K562 (cell line): ENCODE data around the gene SEMA5A. TPM values are rescaled to one million over a fixed set of nuclear protein-coding genes. Genes with fewer than 3 reads are reported as not detected.

ENCODE experiments used
- ATAC-seq: fragments of 200-7000 bp; cut with Tn5 transposase; 3 replicates; pipeline ENCODE4 v1.9.1; 2020; ENCODE audit warnings: moderate library complexity
- BruUV-seq: library from RNA; stranded (reverse); fragments of 400-500 nt; replicated peaks from 2 replicates; lab custom pipeline; 2021; lab: Mats Ljungman, UMichigan
- CTCF ChIA-PET: fragments of 300-600 bp; formaldehyde crosslinking; extraction: SDS; loops from one replicate; lab custom pipeline; 2021; ENCODE audit warnings: low intra/inter-chr PET ratio; lab: Yijun Ruan, JAX
- POLR2A ChIA-PET: fragments of 300-600, 350-650 bp; sonication (Branson Sonifier 250); formaldehyde crosslinking; extraction: SDS; loops from one replicate; lab custom pipeline; 2021; ENCODE audit warnings: antibody characterized with exemption, inconsistent platforms; lab: Yijun Ruan, JAX
- DNase-seq, 4 experiments: peaks; one replicate each; pipeline versions ENCODE4 v3.0.0 to v3.0.0-alpha.2; 2011 to 2018; ENCODE audit warnings: low spot score in 3 of 4, mixed read lengths in 3 of 4; ENCODE audit errors: extremely low read depth in 1 of 4
- FAIRE-seq: peaks from 2 replicates; lab custom pipeline; 2011; peaks lifted over from hg19 to GRCh38; lab: Jason Lieb, UNC
- H2AFZ ChIP-seq: 2 replicates; pipeline ENCODE4 v1.6.0; 2011; ENCODE audit warnings: low read depth, low read length, control low read depth, inconsistent platforms
- H3K27ac ChIP-seq: fragments of 200-600 bp; 3 replicates; pipeline ENCODE4 v1.8.0; 2011; ENCODE audit warnings: low read depth, mild to moderate bottlenecking, control low read depth, inconsistent platforms, low read length, moderate library complexity, mixed read lengths; ENCODE audit errors: extremely low read depth
- H3K27me3 ChIP-seq, 2 experiments: fragments of 300-600 bp in 1 of 2; 2 replicates in 1 of 2; 3 replicates in 1 of 2; pipeline versions ENCODE4 v1.6.0 to v1.8.0; 2011; ENCODE audit warnings: inconsistent platforms in 2 of 2, low read length in 2 of 2, mild to moderate bottlenecking in 1 of 2, mixed read lengths in 1 of 2, moderate library complexity in 1 of 2; ENCODE audit not compliant: control insufficient read depth in 2 of 2, insufficient read depth in 2 of 2
- H3K36me3 ChIP-seq: fragments of 300-600 bp; 3 replicates; pipeline ENCODE4 v1.8.0; 2011; ENCODE audit warnings: mild to moderate bottlenecking, low read length, inconsistent platforms; ENCODE audit not compliant: control insufficient read depth, insufficient read depth
- H3K4me1 ChIP-seq, 2 experiments: fragments of 200-600 bp in 1 of 2; replicated peaks in 1 of 2; 2 replicates in 1 of 2; 3 replicates in 1 of 2; pipeline versions ENCODE4 v1.5.1 to v1.8.0; 2011; ENCODE audit warnings: inconsistent platforms in 2 of 2, low read length in 2 of 2, mild to moderate bottlenecking in 1 of 2, mixed read lengths in 1 of 2, moderate library complexity in 1 of 2; ENCODE audit not compliant: control insufficient read depth in 2 of 2, insufficient read depth in 2 of 2
- H3K4me2 ChIP-seq: 2 replicates; pipeline ENCODE4 v1.6.1; 2011; ENCODE audit warnings: low read length, control low read depth, inconsistent platforms, mixed read lengths; ENCODE audit not compliant: insufficient read depth
- H3K4me3 ChIP-seq: fragments of 200-600 bp; sonication (generic), shearing (Covaris generic); 2 replicates; pipeline ENCODE4 v1.5.1; 2016; ENCODE audit warnings: control low read depth, inconsistent platforms
- H3K79me2 ChIP-seq: fragments of 200-600 bp; 3 replicates; pipeline ENCODE4 v1.8.0; 2011; ENCODE audit warnings: low read length, inconsistent platforms; ENCODE audit not compliant: control insufficient read depth, insufficient read depth
- H3K9ac ChIP-seq, 2 experiments: 2 replicates each; pipeline versions ENCODE4 v1.6.0 to v1.6.1; 2011; ENCODE audit warnings: low read depth in 2 of 2, low read length in 2 of 2, control low read depth in 1 of 2, inconsistent platforms in 1 of 2, mild to moderate bottlenecking in 1 of 2, mixed read lengths in 1 of 2; ENCODE audit not compliant: insufficient read depth in 1 of 2
- H3K9me1 ChIP-seq: one replicate; pipeline ENCODE4 v1.6.0; 2011; ENCODE audit warnings: inconsistent platforms, mild to moderate bottlenecking, low read length, moderate library complexity; ENCODE audit not compliant: control insufficient read depth, insufficient read depth
- H3K9me3 ChIP-seq: replicated peaks from 2 replicates; pipeline ENCODE4 v1.5.1; 2011; ENCODE audit warnings: low read depth, low read length, inconsistent platforms; ENCODE audit not compliant: control insufficient read depth, insufficient read depth
- H4K20me1 ChIP-seq: replicated peaks from 2 replicates; pipeline ENCODE4 v1.6.1; 2011; ENCODE audit warnings: low read length, inconsistent platforms, mixed read lengths; ENCODE audit not compliant: control insufficient read depth, insufficient read depth
- ASH1L ChIP-seq: fragments of 450-650 bp; IDR thresholded peaks from 2 replicates; pipeline ENCODE4 v1.6.1; 2018; ENCODE audit warnings: borderline replicate concordance, mild to moderate bottlenecking, low read depth; ENCODE audit not compliant: partially characterized antibody
- ATF3 ChIP-seq, 2 experiments: fragments of 450-650 bp in 1 of 2; sonication (generic) in 1 of 2; formaldehyde crosslinking in 1 of 2; IDR thresholded peaks in 1 of 2; conservative IDR thresholded peaks in 1 of 2; 2 replicates each; pipeline versions ENCODE4 v1.6.1 to v1.8.1; 2016 to 2023; ENCODE audit warnings: mild to moderate bottlenecking in 2 of 2, moderate library complexity in 2 of 2, inconsistent platforms in 1 of 2, missing genetic modification reagents in 1 of 2
- ELF4 ChIP-seq: fragments of 450-650 bp; formaldehyde crosslinking; IDR thresholded peaks from 2 replicates; pipeline ENCODE4 v1.4.0; 2022; ENCODE audit warnings: missing genetic modification characterization
- FIP1L1 ChIP-seq: fragments of 200-400 bp; formaldehyde crosslinking; IDR thresholded peaks from 2 replicates; pipeline ENCODE4 v1.6.1; 2018; ENCODE audit warnings: mild to moderate bottlenecking, low read depth, low read length; ENCODE audit not compliant: poor library complexity, severe bottlenecking
- MYC ChIP-seq, 2 experiments: fragments of 250-450 bp in 1 of 2; sonication (Bioruptor Pico) in 1 of 2; IDR thresholded peaks; 2 replicates each; pipeline versions ENCODE4 v1.5.1 to v1.6.1; 2012 to 2021; ENCODE audit warnings: low read depth in 2 of 2, borderline replicate concordance in 1 of 2, improper control_type of control experiment in 1 of 2, low read length in 1 of 2, mild to moderate bottlenecking in 1 of 2, moderate library complexity in 1 of 2
- NFIC ChIP-seq: fragments of 450-650 bp; IDR thresholded peaks from 2 replicates; pipeline ENCODE4 v1.6.1; 2017; ENCODE audit warnings: mild to moderate bottlenecking, inconsistent platforms
- NR4A1 ChIP-seq, 2 experiments: fragments of 250-450 bp in 1 of 2; fragments of 450-650 bp in 1 of 2; sonication (Bioruptor Pico) in 1 of 2; IDR thresholded peaks; 2 replicates each; pipeline versions ENCODE4 v1.4.0 to v1.6.1; 2016 to 2020; ENCODE audit warnings: mild to moderate bottlenecking in 2 of 2, missing compliant biosample characterization in 1 of 2, missing genetic modification characterization in 1 of 2, moderate library complexity in 1 of 2
- PCBP2 ChIP-seq: fragments of 200-400 bp; formaldehyde crosslinking; IDR thresholded peaks from 2 replicates; pipeline ENCODE4 v1.6.1; 2018; ENCODE audit warnings: low read length, low read depth, mild to moderate bottlenecking, moderate library complexity; ENCODE audit not compliant: poor library complexity, severe bottlenecking
- POLR2AphosphoS5 ChIP-seq: IDR thresholded peaks from 2 replicates; pipeline ENCODE4 v1.6.1; 2011; ENCODE audit warnings: mild to moderate bottlenecking, low read depth, low read length, moderate library complexity; ENCODE audit not compliant: control insufficient read depth, insufficient read depth
- RBM34 ChIP-seq: fragments of 200-400 bp; formaldehyde crosslinking; IDR thresholded peaks from 2 replicates; pipeline ENCODE4 v1.6.1; 2018; ENCODE audit warnings: low read length, borderline replicate concordance; ENCODE audit not compliant: insufficient read depth
- SMARCA4 ChIP-seq: fragments of 450-650 bp; IDR thresholded peaks from 2 replicates; pipeline ENCODE4 v1.6.1; 2016
- SNRNP70 ChIP-seq: fragments of 200-400 bp; formaldehyde crosslinking; optimal IDR thresholded peaks from 2 replicates; pipeline ENCODE3; 2017; ENCODE audit warnings: low read depth, low read length
- STAT6 ChIP-seq: sonication (generic); formaldehyde crosslinking; IDR thresholded peaks from 2 replicates; pipeline ENCODE4 v1.8.1; 2023; ENCODE audit warnings: mild to moderate bottlenecking, missing genetic modification reagents
- TAF7 ChIP-seq: fragments of 450-650 bp; IDR thresholded peaks from 2 replicates; pipeline ENCODE4 v1.6.1; 2016; ENCODE audit warnings: missing genetic modification characterization, missing compliant biosample characterization
- ZNF174 ChIP-seq: fragments of 250-450 bp; sonication (Bioruptor Pico); IDR thresholded peaks from 2 replicates; pipeline ENCODE4 v1.4.0; 2020; ENCODE audit warnings: mild to moderate bottlenecking
- ZNF316 ChIP-seq: fragments of 450-650 bp; IDR thresholded peaks from 2 replicates; pipeline ENCODE4 v1.6.1; 2016
- ZNF445 ChIP-seq: fragments of 250-450 bp; sonication (Bioruptor Pico); IDR thresholded peaks from 2 replicates; pipeline ENCODE4 v1.4.0; 2020; ENCODE audit warnings: low read depth, mild to moderate bottlenecking, moderate library complexity
- ZNF77 ChIP-seq: fragments of 250-450 bp; sonication (Bioruptor Pico); IDR thresholded peaks from 2 replicates; pipeline ENCODE4 v1.5.0; 2020
- ZZZ3 ChIP-seq: fragments of 450-650 bp; IDR thresholded peaks from 2 replicates; pipeline ENCODE4 v1.6.1; 2016; ENCODE audit warnings: antibody characterized with exemption, mild to moderate bottlenecking, moderate library complexity
- WGBS: fragments of 100-300 bp; shearing (Covaris generic); methylation state at CpG from one replicate; pipeline ENCODE4 v1.1.6; 2016; ENCODE audit warnings: low coverage, mixed read lengths; ENCODE audit not compliant: insufficient coverage; ENCODE audit errors: missing lambda C conversion rate; 5-methylcytosine and 5-hydroxymethylcytosine counted together
- in situ Hi-C: fragments of 300-500 bp; cut with MboI; formaldehyde crosslinking; loops from 4 replicates; pipeline ENCODE4 v1.15.0; 2018; ENCODE audit warnings: inconsistent platforms, mixed read lengths
- intact Hi-C: fragments of 100-400 bp; cut with micrococcal nuclease; formaldehyde crosslinking; loops from 2 replicates; pipeline ENCODE4 v1.14.2; 2022
- polyA plus RNA-seq, 8 experiments: library from polyadenylated mRNA; depleted of rRNA in 4 of 8; stranded (reverse) in 5 of 8; unstranded in 3 of 8; fragments of >200 nt; fragmentation: Nextera tagmentation in 2 of 8; fragmentation: Illumina TruSeq in 1 of 8; extraction: Ambion mirVana in 2 of 8; extraction: Trizol in 1 of 8; gene quantifications; 2 replicates each; pipeline versions ENCODE4 v1.2.1 to v1.2.3, GENCODE V29; 2011 to 2014; ENCODE audit warnings: inconsistent platforms in 1 of 8, missing spikeins in 1 of 8
- total RNA-seq, 7 experiments: library from RNA; depleted of rRNA in 6 of 7; stranded (reverse); fragments of >200 nt in 6 of 7; fragmentation: Illumina TruSeq in 2 of 7; extraction: Trizol in 2 of 7; gene quantifications; 2 replicates each; pipeline versions ENCODE4 v1.2.1 to v1.2.3, GENCODE V29; 2011 to 2021; ENCODE audit warnings: low replicate concordance in 1 of 7

The SEMA5A gene
- total and polyA plus RNA-seq, 9 of the 15 experiments (the other 6 are each of a cell fraction or from before 2014, with no cell fraction given): 0.02 TPM; not detected in 8

GRCh38 chr5:9382522-9382921 is 163.4 kb downstream of the SEMA5A start:
- no peaks in the 10 kb centered on the region for H3K36me3 ChIP-seq
- CTCF ChIA-PET: no interaction called here
- BruUV-seq: no TSS peak
- FAIRE-seq (no peak), DNase-seq (no peak), ATAC-seq (no peak)
- intact Hi-C loops: no loop called here
- no peak for TF ChIP-seq ZNF316
- no peak for TF ChIP-seq SMARCA4
- TF ChIP-seq NR4A1 (CRISPR knock-in tag; IDR thresholded peaks at IDR 0.05): no peak
- no peak for TF ChIP-seq NR4A1 (tag; IDR thresholded peaks at IDR 0.05)
- TF ChIP-seq ZNF174 (CRISPR knock-in tag): no peak
- TF ChIP-seq FIP1L1: no peak
- no peak for TF ChIP-seq ASH1L
- no peak for TF ChIP-seq RBM34
- TF ChIP-seq NFIC: no peak
- TF ChIP-seq STAT6 (CRISPR knock-in tag): no peak
- no peak for TF ChIP-seq SNRNP70
- TF ChIP-seq MYC (IDR thresholded peaks at IDR 0.05; ENCODE audit: low read depth, low read length): no peak
- no peak for TF ChIP-seq MYC (CRISPR knock-in tag; IDR thresholded peaks at IDR 0.05; ENCODE audit: borderline replicate concordance, low read depth)
- TF ChIP-seq POLR2AphosphoS5: no peak
- TF ChIP-seq ZNF77: no peak
- no peak for TF ChIP-seq ZZZ3
- no peak for TF ChIP-seq PCBP2
- no peak for TF ChIP-seq ZNF445 (CRISPR knock-in tag)
- TF ChIP-seq ELF4 (CRISPR knock-in tag): no peak
- TF ChIP-seq TAF7 (tag): no peak
- no peak for TF ChIP-seq ATF3 (IDR thresholded peaks at IDR 0.05)
- no peak for TF ChIP-seq ATF3 (CRISPR knock-in tag; conservative IDR thresholded peaks at IDR 0.05)
- no peak overlapping the region for H3K4me2 ChIP-seq
- no peak overlapping the region for H3K27ac ChIP-seq
- WGBS: 5% methylated on average over 1 of the region's 1 CpG
- no peaks in the 10 kb centered on the region for H3K79me2 ChIP-seq
- H3K9me1 ChIP-seq: no peaks in the 10 kb centered on the region
- POLR2A ChIA-PET: interaction anchor here (0.5 kb wide), 1 partner anchor 1427 kb away, joined by 3 read pairs; no protein-coding TSS in a partner anchor
- no peaks in the 10 kb centered on the region for H3K27me3 ChIP-seq
- no peak overlapping the region for H3K9ac ChIP-seq
- H3K4me3 ChIP-seq: no peak overlapping the region
- no peaks in the 10 kb centered on the region for H4K20me1 ChIP-seq
- no peaks in the 10 kb centered on the region for H3K4me1 ChIP-seq
- in situ Hi-C loops: no loop called here
- H3K9me3 ChIP-seq: peaks cover 2% of the 10 kb centered on the region; the same call in 1 of the 2 replicates
- H2AFZ ChIP-seq: no peak overlapping the region
